H1 (cell line): Measurements from ENCODE around the gene PI4KA. TPM values are rescaled to one million over a fixed set of nuclear protein-coding genes. Genes with fewer than 3 reads are reported as not detected.

Experiments used
- polyA plus RNA-seq, 7 experiments: library from polyadenylated mRNA; depleted of rRNA in 3 of 7; stranded (reverse) in 5 of 7; unstranded in 2 of 7; fragments of >200 nt in 5 of 7; fragments of 200-250 nt in 2 of 7; gene quantifications; 1 replicate in 5 of 7; 2 replicates in 1 of 7; 4 replicates in 1 of 7; pipeline versions ENCODE4 v1.2.1 to v1.2.3, GENCODE V29; 2011 to 2013; ENCODE audit warnings: missing spikeins in 2 of 7, mixed read lengths in 2 of 7
- total RNA-seq: library from RNA; stranded (reverse); fragmentation: NEBNext Ultra II Directional; extraction: Animal tissue kit (Norgen Biotek cat#: 25700); gene quantifications from 2 replicates; pipeline ENCODE4 v1.2.1, GENCODE V29; 2021
- TF ChIP-seq, protein P1 (sequence below): IDR thresholded peaks from 2 replicates; pipeline ENCODE4 v1.6.1; 2012; ENCODE audit warnings: low read length, inconsistent platforms

Gene PI4KA
- total and polyA plus RNA-seq, 2 of the 8 experiments (the other 6 are each of a cell fraction or from before 2014, with no cell fraction given): 22.5 to 37.7 TPM

DNA sequence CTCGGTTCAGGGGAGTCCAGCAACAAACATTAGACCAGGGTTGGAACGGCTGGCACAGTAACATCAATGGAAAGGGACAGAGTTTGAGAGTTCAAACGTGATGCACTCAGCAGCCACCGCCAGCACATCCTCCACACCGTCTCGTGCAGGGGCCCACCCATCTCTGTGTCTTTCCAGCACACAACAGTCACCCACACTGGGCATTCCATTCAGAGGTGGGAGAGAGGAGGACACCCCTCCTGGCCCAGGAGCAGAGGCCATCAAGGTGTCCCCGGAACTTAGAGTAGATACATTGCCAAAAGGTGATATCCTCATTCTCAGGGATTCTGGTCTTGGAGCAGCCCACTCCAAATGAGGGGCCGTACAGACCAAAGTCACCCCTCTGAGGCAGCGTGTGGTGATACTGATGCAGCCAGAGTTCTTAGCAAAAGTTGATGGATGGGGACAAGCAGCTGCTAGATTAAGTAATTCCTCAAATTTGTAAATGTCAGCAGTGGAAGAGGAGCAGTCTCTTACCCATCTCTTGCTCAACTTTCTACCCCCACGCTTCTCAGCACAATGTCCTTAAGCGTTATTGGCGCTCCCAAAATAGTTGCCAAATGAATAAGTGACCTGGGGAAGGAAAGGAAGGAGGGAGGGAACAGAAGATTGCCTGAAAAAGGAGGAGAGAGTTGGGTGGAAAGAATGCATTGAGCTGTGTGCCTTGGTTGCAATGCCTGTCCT lies 5.7 kb upstream of the PI4KA start (continued):
- TF ChIP-seq, protein P1, sequence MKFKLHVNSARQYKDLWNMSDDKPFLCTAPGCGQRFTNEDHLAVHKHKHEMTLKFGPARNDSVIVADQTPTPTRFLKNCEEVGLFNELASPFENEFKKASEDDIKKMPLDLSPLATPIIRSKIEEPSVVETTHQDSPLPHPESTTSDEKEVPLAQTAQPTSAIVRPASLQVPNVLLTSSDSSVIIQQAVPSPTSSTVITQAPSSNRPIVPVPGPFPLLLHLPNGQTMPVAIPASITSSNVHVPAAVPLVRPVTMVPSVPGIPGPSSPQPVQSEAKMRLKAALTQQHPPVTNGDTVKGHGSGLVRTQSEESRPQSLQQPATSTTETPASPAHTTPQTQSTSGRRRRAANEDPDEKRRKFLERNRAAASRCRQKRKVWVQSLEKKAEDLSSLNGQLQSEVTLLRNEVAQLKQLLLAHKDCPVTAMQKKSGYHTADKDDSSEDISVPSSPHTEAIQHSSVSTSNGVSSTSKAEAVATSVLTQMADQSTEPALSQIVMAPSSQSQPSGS: no peak
